Caki2 (cell line): ENCODE results near the gene LRFN2. TPM values are rescaled to one million over a fixed set of nuclear protein-coding genes. Genes with fewer than 3 reads are reported as not detected.
A peak's percentile ranks its signal among the peaks of the same experiment; 100 is the strongest.

Experiments used
- DNase-seq: peaks from one replicate; pipeline ENCODE4 v3.0.0-alpha.2; 2015; ENCODE audit warnings: low read depth
- in situ Hi-C: cut with HindIII; loops from 2 replicates; pipeline ENCODE4 v1.10.0; 2016; ENCODE audit warnings: low sequenced_read_pairs, low pct_unique_long_range_greater_than_20kb, mixed read lengths
- total RNA-seq: library from RNA; depleted of rRNA; stranded (reverse); fragments of >200 nt; shearing (Covaris generic); gene quantifications from 2 replicates; pipeline ENCODE4 v1.2.3, GENCODE V29; 2014; ENCODE audit warnings: low replicate concordance; rRNA removed

Gene LRFN2
- total RNA-seq, result not detected in 2 replicates

- in situ Hi-C loops, result no loop called here
- DNase-seq, result peak; percentile 78
These were observed at the start of gene LRFN2 for GRCh38 chr6:40587240-40588069. Gene LRFN2, minus strand, starts transcription at chr6:40587364.

- in situ Hi-C loops, result no loop called here
- DNase-seq, result no peak
These were observed 47.3 kb upstream of the LRFN2 start for GRCh38 chr6:40634429-40634828.

- no peak for DNase-seq
- in situ Hi-C loops, result no loop called here
These were observed 44.6 kb upstream of the LRFN2 start for GRCh38 chr6:40631744-40632143.

- in situ Hi-C loops, result no loop called here
- DNase-seq, result no peak
These were observed 43.3 kb upstream of the LRFN2 start for GRCh38 chr6:40630488-40630887.

- no peak for DNase-seq
- in situ Hi-C loops, result no loop called here
These were observed 42.9 kb upstream of the LRFN2 start for GRCh38 chr6:40630051-40630450.

- DNase-seq, result no peak
- in situ Hi-C loops, result no loop called here
These were observed 42.3 kb upstream of the LRFN2 start for GRCh38 chr6:40629463-40629862.

- in situ Hi-C loops, result no loop called here
- no peak for DNase-seq
These were observed 40.2 kb upstream of the LRFN2 start for GRCh38 chr6:40627316-40627715.

GRCh38 chr6:40626886-40627285 lies 39.7 kb upstream of the LRFN2 start:
- in situ Hi-C loops, result no loop called here
- DNase-seq, result no peak

GRCh38 chr6:40623932-40624331 lies 36.8 kb upstream of the LRFN2 start:
- in situ Hi-C loops, result no loop called here
- DNase-seq, result no peak

- in situ Hi-C loops, result no loop called here
- no peak for DNase-seq
These were observed 36.0 kb upstream of the LRFN2 start for GRCh38 chr6:40623178-40623577.

GRCh38 chr6:40620574-40621240 lies 33.5 kb upstream of the LRFN2 start:
- DNase-seq, result no peak
- in situ Hi-C loops, result no loop called here

- in situ Hi-C loops, result no loop called here
- DNase-seq, result no peak
These were observed 27.5 kb upstream of the LRFN2 start for GRCh38 chr6:40614671-40615070.

GRCh38 chr6:40611912-40612311 lies 24.7 kb upstream of the LRFN2 start:
- in situ Hi-C loops, result no loop called here
- DNase-seq, result no peak

- in situ Hi-C loops, result no loop called here
- DNase-seq, result no peak
These were observed 24.3 kb upstream of the LRFN2 start for GRCh38 chr6:40611434-40611833.

GRCh38 chr6:40610229-40610628 lies 23.1 kb upstream of the LRFN2 start:
- in situ Hi-C loops, result no loop called here
- no peak for DNase-seq

GRCh38 chr6:40606981-40607380 lies 19.8 kb upstream of the LRFN2 start:
- DNase-seq, result no peak
- in situ Hi-C loops, result no loop called here

- in situ Hi-C loops, result no loop called here
- no peak for DNase-seq
These were observed 19.4 kb upstream of the LRFN2 start for GRCh38 chr6:40606526-40606925.

GRCh38 chr6:40604082-40604481 lies 16.9 kb upstream of the LRFN2 start:
- DNase-seq, result no peak
- in situ Hi-C loops, result no loop called here

GRCh38 chr6:40599555-40599954 lies 12.4 kb upstream of the LRFN2 start:
- no peak for DNase-seq
- in situ Hi-C loops, result no loop called here

GRCh38 chr6:40598516-40598915 lies 11.4 kb upstream of the LRFN2 start:
- DNase-seq, result no peak
- in situ Hi-C loops, result no loop called here
